NCI-H1694 treated with DMSO at 0.1 percent for 48 hours (cell line): ENCODE data around the gene LAIR2.

Source experiments
- DNase-seq: peaks from one replicate; lab custom pipeline; 2025; lab: John Stamatoyannopoulos, UW

LAIR2 gene

DNA sequence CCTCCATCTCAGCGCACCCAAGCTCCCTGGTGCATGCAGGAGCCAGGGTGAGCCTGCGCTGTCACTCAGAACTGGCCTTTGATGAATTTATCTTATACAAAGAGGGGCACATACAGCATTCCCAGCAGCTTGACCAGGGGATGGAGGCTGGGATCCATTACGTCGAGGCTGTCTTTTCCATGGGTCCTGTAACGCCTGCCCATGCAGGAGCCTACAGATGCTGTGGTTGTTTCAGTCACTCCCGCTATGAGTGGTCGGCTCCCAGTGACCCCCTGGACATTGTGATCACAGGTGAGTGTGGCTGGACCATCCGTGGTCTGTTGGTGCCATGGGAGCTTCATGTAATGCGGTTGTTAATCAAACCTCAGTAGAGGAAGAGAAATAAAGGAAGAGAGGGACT lies 33.0 kb downstream of the LAIR2 start:
- no peak for DNase-seq

DNA sequence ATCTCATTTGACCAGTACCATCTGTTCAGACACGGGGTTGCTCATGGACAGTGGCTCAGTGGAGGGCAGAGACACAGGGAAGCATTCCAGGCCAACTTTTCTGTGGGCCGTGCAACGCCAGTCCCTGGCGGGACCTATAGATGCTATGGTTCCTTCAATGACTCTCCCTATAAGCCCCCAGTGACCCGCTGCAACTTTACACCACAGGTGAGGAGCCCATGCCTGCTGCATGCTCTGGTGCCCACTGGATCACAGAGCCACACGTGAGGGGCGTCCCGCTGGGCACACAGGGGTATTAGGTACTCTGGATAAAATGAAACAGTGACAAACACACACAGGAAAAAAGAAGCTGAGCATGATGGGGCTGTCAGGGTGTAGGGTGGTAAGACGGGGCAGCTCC lies 34.3 kb downstream of the LAIR2 start:
- no peak for DNase-seq

DNA sequence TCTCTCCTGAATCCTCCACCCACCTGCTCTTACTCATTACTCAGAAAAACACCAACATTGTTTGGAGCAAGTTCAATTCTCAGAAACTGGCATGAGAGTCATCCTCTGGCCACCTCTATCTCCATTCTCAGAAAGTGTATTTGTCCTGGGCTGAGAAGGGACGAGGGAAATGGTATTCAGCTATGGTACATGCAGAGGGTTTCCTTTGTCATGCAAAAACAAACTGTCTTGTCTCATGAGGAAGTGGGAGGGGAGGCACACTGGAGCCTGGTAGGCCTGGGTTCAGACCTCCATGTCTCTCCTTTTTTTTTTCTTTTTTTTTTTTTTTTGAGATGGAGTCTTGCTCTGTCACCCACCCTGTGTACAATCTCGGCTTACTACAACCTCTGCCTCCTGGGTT lies 39.1 kb downstream of the LAIR2 start:
- DNase-seq = no peak

DNA sequence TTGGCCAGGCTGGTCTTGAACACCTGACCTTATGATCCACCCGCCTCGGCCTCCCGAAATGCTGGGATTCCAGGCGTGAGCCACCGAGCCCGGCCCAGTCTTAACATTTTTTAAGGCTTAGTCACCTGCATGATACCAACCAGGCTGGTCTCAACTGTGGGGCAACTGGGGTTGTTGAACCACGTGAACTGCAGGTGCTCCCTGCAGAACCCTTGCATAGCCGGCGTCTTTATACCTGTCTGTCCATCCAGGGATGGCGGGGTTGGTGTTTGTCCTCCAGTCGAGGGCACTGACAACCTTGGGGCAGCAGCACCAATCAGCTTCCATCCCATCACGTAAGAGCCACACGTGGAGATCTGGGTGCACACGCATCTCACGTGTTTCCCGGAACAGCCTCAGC lies 46.2 kb downstream of the LAIR2 start:
- no peak for DNase-seq

DNA sequence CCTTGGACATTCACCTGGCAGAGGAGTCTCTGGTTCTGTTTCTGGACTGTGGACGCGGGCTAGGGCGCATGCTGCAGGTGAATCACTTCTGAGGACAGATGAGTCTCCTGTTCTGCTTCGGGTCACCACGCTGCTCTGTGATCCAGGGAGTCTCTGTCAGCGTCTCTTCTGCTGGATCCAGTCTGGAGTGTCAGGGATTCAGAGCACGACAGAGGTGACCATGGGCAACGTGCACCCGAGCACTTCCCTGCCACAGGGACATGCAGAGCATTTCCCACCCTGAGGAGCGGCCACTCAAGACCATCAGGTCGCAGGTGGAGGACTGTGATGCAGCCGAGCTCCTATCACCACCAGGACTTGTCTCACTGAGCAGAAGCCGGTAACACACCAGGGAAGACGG lies 46.6 kb downstream of the LAIR2 start:
- DNase-seq = no peak

DNA sequence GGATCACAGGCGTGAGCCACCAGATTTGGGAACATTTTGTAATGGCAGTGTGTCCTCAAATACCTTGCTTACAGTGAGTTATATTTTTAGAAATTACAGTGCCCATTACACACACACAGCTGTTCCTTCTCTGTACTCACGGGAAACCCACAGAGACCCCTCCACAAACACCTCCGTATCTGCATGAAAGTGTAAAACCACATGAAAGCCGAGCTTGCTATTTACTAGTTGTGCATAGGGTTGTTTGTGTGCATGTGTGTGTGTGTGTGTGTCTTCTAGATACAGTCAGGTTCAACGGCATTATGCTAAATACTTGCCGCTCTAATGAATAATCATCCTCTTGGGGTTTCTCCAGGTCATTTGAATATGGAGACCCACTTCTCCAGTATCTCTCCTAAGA lies 48.7 kb downstream of the LAIR2 start:
- DNase-seq = no peak

DNA sequence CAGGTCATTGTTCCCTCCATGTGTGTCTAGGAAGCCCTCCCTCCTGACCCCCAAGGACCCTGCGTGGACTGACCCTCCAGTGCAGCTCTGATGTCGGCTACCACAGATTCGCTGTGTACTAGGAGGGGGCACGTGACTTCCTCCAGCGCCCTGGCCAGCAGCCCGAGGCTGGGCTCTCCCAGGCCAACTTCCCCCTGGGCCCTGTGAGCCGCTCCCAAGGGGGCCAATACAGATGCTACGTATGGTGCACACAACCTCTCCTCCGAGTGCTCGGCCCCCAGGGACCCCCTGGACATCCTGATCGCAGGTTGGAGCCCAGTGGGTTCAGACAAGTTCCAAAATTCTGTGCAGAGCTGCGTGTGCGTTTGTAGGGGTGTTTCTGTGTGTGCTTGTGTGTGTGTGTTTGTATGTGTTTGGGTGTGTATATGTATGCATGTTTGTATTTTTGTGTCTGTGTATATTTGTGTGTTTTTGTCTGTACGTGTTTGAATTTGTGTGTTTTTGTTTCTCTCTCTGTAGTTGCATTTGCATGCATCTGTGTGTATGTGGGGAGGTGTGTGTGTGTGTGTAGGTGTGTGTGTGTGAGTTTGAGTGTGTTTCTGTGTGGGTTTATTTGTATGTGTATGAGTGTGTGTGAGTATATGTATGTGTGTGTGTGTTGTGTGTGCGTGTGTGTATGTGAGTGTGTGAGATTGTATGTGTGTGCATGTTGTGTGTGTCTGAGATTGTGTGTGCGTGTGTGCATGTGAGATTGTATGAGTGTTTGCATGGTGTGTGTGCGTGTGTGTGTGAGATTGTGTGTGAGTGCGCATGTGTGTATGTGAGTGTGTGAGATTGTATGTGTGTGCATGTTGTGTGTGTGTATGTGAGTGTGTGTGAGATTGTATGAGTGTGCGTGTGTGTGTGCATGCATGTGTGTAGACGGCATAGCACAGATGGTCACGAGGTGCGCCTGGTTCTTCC lies 49.6 kb downstream of the LAIR2 start:
- no peak for DNase-seq

DNA sequence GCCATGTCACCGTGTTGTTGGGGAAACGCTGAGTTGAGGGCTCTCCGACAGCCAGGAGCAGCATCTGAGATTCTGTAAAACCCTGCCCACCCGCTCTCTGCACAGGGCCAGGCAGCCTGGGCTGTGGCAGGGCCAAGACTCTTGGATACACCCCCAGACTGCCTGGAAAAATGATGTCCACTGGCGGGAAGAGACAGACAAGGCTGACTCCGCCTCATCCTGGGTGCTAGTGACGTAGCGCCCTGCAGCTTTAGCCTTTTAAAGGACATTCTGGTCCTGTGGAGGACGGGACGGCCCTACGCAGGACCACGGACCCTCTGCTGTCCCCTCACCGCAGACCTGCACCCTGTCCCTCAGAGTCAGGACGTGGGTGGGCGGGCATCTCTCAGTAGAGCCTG lies 50.3 kb downstream of the LAIR2 start:
- no peak for DNase-seq

DNA sequence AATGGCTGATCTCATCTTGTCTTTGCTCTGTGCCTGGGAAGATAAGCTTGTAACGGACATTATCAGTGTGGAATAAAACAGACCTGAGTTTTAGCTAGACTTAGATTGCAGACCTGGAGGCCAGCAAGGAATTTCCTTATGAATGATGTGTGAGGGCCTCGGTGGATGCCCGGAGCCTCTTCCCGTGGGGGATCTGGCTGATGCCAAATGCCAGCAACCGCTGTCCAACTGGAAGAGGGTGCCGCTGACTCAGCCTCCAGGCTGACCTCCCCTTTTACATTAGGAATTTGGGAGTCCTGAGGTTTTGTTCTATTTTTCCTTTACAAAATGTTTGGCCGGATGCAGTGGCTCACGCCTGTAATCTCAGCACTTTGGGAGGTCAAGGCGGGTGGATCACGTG lies 51.4 kb downstream of the LAIR2 start:
- no peak for DNase-seq

DNA sequence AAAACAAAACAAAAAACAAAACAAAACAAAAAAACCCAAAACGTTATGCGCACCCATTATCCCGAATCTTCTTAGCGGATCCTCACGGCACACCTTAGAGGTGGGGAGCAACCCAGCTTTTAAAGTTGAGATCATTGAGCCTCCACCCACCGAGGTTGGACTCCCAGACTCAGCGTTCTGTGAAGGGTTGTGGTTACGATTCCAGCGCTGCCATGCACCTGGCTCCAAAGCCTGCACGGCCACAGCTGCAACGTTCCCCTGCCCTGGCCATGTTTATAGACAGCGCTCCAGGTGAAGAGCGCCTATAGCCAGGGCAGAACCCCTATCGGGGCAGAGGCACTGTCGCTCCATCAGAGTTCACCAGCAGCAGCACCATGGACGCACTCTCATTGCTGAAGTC lies 52.3 kb downstream of the LAIR2 start:
- no peak for DNase-seq

DNA sequence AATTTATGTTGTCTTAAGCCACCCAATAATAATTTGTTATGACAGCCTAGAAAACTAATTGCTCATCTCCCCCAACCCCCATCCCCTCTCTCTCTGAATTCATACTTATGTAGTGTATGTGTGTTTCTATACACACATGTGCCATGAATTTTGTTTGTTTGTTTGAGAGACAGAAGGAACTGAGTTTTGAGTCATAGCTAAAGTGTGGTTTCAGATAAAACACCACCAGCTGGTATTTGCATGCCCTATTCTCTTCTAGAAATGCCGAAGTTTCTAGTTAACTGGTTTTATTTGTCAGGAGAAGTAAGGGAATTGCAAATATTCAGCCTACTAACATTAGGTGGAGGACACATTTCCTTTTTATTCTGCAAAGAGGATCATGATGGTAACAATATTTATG lies 53.6 kb downstream of the LAIR2 start:
- no peak for DNase-seq

DNA sequence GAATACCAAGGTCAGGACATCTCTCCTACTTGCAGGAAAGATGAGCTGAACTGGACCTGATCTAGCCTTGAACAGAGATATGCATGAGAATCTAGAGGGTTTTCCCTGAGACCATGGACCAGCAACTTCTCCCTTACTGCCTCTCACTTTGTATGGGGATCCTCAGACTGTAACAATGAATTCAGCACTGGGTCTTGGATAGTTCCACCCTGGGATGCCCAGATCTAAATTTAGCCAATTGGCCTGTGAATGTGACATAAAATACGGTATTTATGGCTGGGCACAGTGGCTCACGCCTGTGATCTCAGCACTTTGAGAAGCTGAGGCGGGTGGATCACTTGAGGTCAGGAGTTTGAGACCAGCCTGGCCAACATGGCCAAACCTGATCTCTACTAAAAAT lies 55.7 kb downstream of the LAIR2 start:
- DNase-seq = no peak
